A549 (cell line): ENCODE results near the gene PDGFB.

ENCODE experiments used
- CTCF ChIP-seq: fragments of >200 bp; sonication (Bioruptor Twin); formaldehyde crosslinking; IDR thresholded peaks from 3 replicates; pipeline ENCODE4 v1.5.1; 2016
- EHMT2 ChIP-seq: fragments of 200-600 bp; sonication (generic); IDR thresholded peaks from 2 replicates; pipeline ENCODE4 v1.6.1; 2016; ENCODE audit warnings: antibody characterized with exemption, low read depth, mild to moderate bottlenecking, moderate library complexity
- MAX ChIP-seq: IDR thresholded peaks from 2 replicates; pipeline ENCODE4 v1.6.1; 2012

DNA sequence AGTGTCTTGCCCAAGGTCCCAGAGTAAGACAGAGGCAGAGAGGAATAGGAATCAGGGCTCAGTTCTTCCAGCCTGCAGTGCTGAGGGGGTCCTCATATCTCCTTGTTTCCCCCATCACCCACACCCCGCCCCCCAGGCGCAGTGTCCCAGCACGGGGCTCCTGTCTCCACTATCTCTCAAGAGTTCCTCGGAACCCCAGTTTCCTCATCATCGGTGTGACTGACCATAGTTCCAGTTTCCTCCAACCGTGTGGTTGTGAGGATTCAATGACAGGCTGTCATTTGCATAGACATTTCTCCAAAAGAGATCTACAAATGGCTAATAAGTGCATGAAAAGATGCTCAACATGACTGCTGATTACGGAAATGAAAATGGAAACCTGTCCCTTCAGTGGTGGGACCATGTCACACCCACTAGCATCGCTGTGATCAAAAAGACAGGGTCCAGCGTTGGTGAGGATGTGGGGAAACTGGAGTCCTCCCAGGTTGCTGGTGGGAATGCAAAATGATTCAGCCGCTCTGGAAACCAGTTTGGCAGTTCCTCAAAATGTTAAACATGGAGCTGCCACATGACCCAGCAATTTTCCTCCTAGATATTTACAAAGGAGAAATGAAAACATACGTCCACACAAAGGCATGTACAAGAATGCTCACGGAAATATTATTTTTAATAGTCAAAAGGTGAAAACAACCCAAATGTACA lies 31.8 kb upstream of the PDGFB start:
- no peak for TF ChIP-seq MAX
- no peak for TF ChIP-seq CTCF
- no peak for TF ChIP-seq EHMT2
